Stimulated activated effector memory CD8-positive, alpha-beta T cell treated with anti-CD3 and anti-CD28 coated beads, Interleukin-12 subunit alpha, Interleukin-12 subunit beta, amount 100 ng/mL, for 72 hours (primary cell): ENCODE measurements around the gene ZNF106.

ENCODE experiments used
- ATAC-seq: fragments of 150-1000 bp; cut with Tn5 transposase; 2 replicates; pipeline ENCODE4 v1.10.0; 2021
- DNase-seq, 2 donors: peaks; one replicate each; pipeline ENCODE4 v3.0.0; 2021 to 2022; ENCODE audit warnings: low spot score in 2 of 2
- H3K27ac Mint-ChIP-seq: one replicate; pipeline ENCODE4 v1.8.0; 2022; ENCODE audit warnings: mild to moderate bottlenecking, mixed read lengths
- H3K36me3 Mint-ChIP-seq: one replicate; pipeline ENCODE4 v1.8.0; 2022; ENCODE audit warnings: mild to moderate bottlenecking, mixed read lengths
- H3K4me1 Mint-ChIP-seq: one replicate; pipeline ENCODE4 v1.8.0; 2022; ENCODE audit warnings: mixed read lengths
- H3K4me3 Mint-ChIP-seq: one replicate; pipeline ENCODE4 v1.8.0; 2022; ENCODE audit warnings: mild to moderate bottlenecking, mixed read lengths
- H3K9me3 Mint-ChIP-seq: one replicate; pipeline ENCODE4 v1.8.0; 2022; ENCODE audit warnings: mixed read lengths

ZNF106 gene

GRCh38 chr15:42373274-42373673 is 117.7 kb downstream of the ZNF106 start:
- no peak overlapping the region for H3K27ac Mint-ChIP-seq
- no peaks in the 10 kb centered on the region for H3K4me1 Mint-ChIP-seq
- ATAC-seq (no peak), DNase-seq (no peak)
- no peak overlapping the region for H3K4me3 Mint-ChIP-seq
- H3K36me3 Mint-ChIP-seq = no peaks in the 10 kb centered on the region
- H3K9me3 Mint-ChIP-seq = no peaks in the 10 kb centered on the region

DNA sequence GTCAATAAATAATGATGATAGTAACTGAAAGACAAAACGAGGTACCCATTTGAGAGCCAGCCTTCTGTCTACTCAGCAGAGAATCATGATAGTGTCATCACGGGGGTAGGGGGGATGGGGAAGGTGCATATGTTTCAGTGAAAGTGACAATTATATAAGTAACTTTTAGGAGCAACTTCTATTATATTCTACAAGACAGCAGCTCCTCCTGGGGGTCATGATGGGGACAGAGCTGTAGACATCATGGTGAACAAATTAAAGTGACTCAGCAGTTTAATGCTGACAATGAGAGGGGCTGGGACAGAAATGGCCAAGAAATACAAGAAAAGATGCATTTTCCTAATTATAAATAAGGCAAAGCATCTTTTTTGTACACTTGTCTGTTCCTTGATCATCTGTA is 119.8 kb downstream of the ZNF106 start:
- no peaks in the 10 kb centered on the region for H3K36me3 Mint-ChIP-seq
- no peak overlapping the region for H3K4me3 Mint-ChIP-seq
- no peak for ATAC-seq
- no peaks in the 10 kb centered on the region for H3K4me1 Mint-ChIP-seq
- no peaks in the 10 kb centered on the region for H3K9me3 Mint-ChIP-seq
- no peak for DNase-seq
- H3K27ac Mint-ChIP-seq = no peak overlapping the region

- H3K9me3 Mint-ChIP-seq = no peaks in the 10 kb centered on the region
- no peaks in the 10 kb centered on the region for H3K36me3 Mint-ChIP-seq
- H3K27ac Mint-ChIP-seq = no peak overlapping the region
- H3K4me1 Mint-ChIP-seq = no peaks in the 10 kb centered on the region
- ATAC-seq (no peak), DNase-seq (no peak)
- H3K4me3 Mint-ChIP-seq = no peak overlapping the region
Observed at GRCh38 chr15:42368096-42368495, 122.8 kb downstream of the ZNF106 start.

DNA sequence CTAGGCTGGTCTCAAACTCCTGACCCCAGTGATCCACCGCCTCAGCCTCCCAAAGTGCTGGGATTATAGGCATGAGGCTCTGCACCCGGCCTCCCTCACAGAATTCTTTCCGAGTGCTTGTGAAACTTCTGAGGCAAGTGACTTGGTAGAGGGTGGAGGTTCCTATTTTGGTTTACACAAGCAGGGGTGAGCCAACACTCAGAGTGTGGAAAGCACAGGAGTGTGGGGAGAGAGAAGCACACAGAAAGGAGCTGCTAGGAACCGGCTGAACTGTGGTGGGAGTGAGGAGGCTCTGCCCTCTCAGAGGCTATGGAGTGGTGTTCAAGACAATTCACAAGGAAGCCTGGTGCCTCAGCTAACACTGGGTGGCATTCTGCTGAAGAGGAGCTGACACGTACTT is 123.9 kb downstream of the ZNF106 start:
- ATAC-seq (no peak), DNase-seq (no peak)
- Mint-ChIP-seq H3K36me3 (no peaks in the 10 kb centered on the region), H3K4me1 (no peaks in the 10 kb centered on the region), H3K27ac (no peak overlapping the region), H3K9me3 (no peaks in the 10 kb centered on the region), H3K4me3 (no peak overlapping the region)

DNA sequence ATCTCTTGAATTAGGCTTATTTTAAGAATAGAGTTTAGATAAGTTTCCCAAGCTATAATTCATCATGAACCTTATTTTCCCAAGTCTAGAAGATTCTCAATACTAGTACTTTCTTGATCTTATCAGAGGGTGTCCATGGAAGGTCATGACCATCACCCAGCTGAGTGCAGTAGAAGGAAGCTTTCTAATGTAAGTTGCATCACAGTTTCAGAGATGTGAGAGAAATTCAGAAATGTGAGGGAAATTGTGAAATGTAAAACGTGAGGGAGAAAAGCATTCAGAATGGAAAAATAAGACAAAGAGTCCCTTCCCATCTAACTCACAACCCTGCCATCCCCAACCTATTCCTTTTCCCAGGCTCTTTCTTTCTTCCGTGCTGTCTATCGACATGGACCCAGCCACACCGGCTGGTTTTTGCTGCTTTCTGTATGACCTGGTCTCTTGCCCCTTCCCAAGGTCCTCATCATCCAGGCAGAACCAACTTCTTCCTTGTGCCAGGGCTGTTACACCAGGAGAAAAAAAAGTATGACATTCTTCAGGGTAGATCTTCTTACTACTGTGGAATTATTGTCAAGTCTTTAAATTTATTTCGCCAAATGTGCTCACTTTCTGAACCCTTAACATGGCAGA is 124.9 kb downstream of the ZNF106 start:
- ATAC-seq = no peak

DNA sequence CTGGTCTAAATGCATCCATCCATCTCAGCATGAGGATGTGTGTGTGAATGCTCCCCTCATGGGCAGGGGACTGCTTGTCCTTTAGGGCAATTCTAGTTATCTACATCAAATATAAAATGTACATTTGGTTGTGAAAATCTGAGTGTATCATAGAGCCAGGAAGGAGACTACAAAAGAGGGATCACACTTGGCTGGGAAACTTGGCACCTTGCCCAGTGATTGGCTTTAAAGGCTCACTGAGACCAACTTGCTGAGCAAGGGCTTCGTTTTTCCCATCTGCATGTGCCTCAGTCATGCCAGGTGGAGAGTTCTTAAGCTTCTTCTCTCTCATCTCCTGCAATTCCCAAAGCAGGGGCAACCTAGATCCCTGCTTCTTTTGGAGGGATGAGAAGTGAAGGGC is 126.4 kb downstream of the ZNF106 start:
- no peaks in the 10 kb centered on the region for H3K36me3 Mint-ChIP-seq
- H3K27ac Mint-ChIP-seq = no peak overlapping the region
- no peak overlapping the region for H3K4me3 Mint-ChIP-seq
- no peak for ATAC-seq
- no peaks in the 10 kb centered on the region for H3K9me3 Mint-ChIP-seq
- DNase-seq = no peak
- no peaks in the 10 kb centered on the region for H3K4me1 Mint-ChIP-seq

More for the DNA sequence above, 124.9 kb downstream of the ZNF106 start:
- Mint-ChIP-seq H3K27ac (no peak overlapping the region), H3K4me1 (no peaks in the 10 kb centered on the region), H3K9me3 (no peaks in the 10 kb centered on the region), H3K36me3 (no peaks in the 10 kb centered on the region), H3K4me3 (no peak overlapping the region)
- no peak for DNase-seq

- no peaks in the 10 kb centered on the region for H3K9me3 Mint-ChIP-seq
- H3K27ac Mint-ChIP-seq = no peak overlapping the region
- no peak overlapping the region for H3K4me3 Mint-ChIP-seq
- H3K36me3 Mint-ChIP-seq = no peaks in the 10 kb centered on the region
- H3K4me1 Mint-ChIP-seq = no peaks in the 10 kb centered on the region
- ATAC-seq (no peak), DNase-seq (no peak)
Observed at GRCh38 chr15:42363942-42364341, 127.0 kb downstream of the ZNF106 start.

GRCh38 chr15:42363487-42363886 is 127.5 kb downstream of the ZNF106 start:
- H3K4me3 Mint-ChIP-seq = no peak overlapping the region
- DNase-seq (no peak), ATAC-seq (no peak)
- no peaks in the 10 kb centered on the region for H3K4me1 Mint-ChIP-seq
- no peaks in the 10 kb centered on the region for H3K36me3 Mint-ChIP-seq
- no peak overlapping the region for H3K27ac Mint-ChIP-seq
- no peaks in the 10 kb centered on the region for H3K9me3 Mint-ChIP-seq
